Hepatic stellate cell (primary cell): ENCODE measurements around the gene ST6GALNAC5.

Experiments used
- DNase-seq: peaks from one replicate; pipeline ENCODE4 v3.0.0; 2011; ENCODE audit warnings: low spot score

Gene ST6GALNAC5

DNA sequence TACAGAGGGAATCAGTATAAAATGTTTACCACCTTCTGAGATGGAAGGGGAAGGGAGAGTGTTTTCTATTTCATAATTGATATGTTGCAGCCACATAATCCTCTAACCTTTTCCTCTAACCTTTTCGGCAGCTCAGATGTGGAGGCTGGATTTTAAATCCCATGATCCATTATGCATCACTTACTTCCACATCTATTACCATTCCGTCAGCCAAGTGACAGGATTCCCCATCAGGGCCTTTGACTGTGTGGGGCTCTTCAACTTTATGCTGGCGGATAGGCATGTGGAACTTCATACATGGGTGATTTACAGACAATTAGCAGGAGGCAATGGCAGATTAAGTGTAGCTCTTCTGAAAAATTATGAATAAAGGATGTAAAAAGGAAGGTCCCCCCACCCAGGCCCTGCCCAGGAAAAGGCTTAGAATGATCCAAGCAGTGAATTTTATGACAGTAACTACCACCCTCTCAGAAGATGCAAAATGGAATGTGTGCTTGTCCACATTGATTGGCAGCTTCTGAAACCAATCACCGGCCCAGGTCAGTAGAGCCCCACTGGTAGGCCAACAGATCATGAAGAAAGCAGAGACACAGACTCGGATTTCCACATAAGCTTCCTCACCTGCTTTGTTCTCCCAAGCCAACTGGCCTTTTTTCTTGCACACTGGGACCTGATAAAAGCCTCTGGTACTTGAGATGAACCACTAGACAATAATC lies 147.0 kb downstream of the ST6GALNAC5 start:
- DNase-seq: no peak

DNA sequence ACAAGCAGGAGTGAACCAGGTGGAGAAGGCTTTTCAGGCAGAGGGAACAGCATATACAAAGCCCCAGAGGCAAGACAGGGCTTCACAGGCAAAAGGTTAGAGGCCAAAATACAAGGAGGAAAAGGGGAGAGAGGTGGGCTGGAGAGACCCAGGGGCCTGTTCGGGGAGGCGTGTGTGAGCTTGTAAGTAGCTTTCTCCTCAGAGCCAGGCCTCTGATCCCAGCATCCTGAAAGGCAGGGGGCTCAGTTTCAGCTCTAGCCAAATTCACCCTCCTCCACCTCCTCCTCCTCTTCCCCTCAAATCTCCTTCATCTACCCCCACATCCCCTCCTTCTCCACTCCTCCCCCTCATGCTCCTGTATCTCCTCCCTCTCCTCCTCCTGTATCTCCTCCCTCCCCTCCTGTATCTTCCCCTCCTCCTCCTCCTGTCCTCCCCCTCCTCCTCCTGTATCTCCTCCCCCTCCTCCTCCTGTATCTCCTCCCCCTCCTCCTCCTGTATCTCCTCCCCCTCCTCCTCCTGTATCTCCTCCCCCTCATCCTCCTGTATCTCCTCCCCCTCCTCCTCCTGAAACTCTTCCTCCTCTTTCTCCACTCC lies 148.6 kb downstream of the ST6GALNAC5 start:
- DNase-seq: no peak

DNA sequence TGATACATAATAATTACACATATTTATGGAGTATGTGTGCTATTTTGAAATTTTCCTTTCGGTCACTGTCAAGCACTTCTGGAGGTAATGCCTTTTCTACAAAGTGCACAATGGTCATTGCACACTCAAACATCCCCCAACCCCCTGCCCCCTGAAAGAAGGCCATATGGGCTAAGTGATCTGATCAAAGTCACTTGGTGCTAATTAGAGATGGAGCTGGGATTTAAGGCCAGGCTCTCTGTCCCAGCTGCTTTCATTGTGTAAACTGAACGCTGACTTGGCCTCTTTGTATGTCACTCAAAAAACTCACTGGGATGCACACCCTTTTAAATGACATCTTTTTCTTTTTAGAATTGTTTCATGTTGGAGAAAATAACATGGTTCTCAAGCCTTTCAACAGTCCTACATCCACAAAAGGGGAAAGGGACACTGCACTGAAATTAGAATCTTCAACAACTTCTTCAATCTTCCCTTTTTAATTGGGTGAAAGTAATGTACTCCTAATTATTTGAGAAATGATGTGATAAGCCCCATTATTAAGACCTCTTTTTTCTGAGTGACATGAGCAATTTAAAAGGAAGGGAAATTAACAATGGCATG lies 149.2 kb downstream of the ST6GALNAC5 start:
- DNase-seq: no peak

DNA sequence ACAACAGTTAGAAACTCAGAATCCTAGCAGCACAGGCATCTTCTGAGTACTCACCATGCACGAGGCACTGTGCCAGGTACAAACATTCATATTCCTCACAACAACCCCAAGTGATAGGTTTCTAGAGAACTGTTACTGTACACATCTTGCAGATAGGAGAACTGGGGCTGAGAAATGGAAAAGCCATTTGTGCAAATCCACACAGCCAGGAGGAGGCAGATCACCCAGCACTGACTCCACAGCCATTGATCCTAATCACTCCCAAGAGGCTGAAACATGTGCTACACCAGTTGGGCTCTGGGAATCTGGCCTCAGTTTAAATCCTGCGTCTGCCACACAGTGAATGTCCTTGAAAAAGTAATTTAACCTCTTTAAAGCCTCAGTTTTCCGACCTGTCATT lies 151.0 kb downstream of the ST6GALNAC5 start:
- no peak for DNase-seq

DNA sequence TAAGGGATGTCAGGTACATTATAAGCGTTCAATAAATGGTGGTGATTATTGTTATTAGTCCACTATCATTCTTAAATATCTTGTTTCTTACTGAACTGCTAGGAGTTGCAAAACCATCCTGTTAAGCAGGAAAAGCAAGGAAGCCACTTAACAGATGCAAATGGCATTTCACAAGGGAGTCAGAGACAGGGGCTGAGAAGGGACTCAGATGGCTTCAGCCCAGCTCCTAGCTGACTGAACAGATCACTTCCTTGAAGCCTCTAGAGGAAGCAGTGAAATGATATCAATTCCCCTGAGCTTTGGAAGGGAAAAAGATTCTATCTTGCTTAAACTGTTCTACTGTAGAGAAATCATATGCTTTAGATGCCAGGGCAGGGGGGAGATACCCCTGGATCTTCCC lies 151.5 kb downstream of the ST6GALNAC5 start:
- DNase-seq: no peak

DNA sequence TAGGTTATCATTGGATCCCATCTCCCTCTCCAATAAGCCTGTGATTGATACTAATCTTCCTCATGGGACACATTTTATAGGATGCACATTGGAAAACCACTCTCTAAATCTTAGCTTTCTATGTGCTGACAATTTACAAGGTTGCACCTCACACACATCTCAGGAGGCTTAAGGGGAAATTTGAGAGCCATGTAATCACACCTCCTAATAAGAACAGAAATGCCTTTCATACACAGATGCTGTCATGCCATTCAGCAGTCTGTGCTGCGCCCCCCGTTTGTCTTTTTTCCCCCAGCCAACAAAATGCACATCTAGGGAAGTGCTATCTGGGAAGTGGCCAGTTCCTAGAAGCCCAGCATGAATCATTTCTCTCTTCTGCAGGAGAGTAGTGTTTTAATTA lies 154.5 kb downstream of the ST6GALNAC5 start:
- no peak for DNase-seq

DNA sequence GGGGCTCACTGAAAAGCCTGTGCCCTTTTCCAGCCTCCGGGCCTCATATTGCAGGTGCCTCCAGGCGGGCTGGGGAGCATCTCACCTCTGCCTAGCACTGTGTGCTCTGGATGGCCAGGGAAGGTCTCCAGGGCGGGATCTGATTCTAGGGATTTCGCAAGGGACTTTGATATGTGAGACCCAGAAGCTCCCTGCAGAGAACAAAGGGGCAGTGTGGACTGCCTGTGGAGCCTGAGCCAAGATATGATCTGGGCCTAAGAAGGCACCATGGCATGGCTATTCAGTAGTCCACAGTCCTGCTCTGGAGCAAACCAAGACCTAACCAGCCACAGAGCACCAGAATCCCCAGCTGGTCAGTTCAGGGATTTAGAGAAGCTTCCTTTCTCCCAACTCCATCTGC lies 157.2 kb downstream of the ST6GALNAC5 start:
- no peak for DNase-seq

DNA sequence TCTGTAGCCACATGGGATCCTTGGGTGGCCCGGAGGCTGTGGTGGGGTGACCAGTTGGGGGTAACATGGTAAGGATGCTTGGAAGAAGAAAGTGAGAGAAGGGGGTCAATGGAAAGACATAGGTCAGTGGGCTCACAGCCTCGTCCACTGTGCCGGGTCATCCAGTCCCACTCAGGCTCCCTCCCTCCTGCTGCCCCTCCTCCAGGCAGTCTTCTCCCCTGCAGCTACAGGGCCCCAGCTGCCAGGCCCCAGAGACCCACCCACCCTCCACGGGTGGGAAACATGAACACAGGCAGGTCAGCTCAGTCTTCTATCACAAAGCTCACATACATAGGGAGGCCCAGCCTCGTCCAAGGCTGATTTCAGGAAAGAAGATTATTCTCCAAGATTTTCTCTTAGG lies 158.3 kb downstream of the ST6GALNAC5 start:
- no peak for DNase-seq

DNA sequence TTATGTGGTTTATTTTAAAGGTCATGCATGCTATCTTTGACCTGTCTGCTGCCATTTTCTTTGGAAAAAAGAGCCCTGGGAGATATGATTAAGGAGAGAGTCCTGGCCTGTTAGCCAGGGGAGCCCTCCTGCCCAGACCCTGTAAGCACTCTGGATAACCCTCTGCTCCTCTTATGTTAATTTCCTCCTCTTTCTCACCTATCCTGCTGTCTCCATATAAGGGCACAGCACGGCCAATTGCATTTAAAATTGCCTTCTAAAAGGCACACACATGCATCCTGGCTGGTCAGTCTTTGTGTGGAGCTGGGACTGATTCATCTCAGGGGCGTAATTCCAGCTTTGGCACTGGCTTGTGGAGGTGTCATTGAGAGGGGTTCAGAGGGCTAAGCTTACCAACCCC lies 158.9 kb downstream of the ST6GALNAC5 start:
- DNase-seq: no peak

DNA sequence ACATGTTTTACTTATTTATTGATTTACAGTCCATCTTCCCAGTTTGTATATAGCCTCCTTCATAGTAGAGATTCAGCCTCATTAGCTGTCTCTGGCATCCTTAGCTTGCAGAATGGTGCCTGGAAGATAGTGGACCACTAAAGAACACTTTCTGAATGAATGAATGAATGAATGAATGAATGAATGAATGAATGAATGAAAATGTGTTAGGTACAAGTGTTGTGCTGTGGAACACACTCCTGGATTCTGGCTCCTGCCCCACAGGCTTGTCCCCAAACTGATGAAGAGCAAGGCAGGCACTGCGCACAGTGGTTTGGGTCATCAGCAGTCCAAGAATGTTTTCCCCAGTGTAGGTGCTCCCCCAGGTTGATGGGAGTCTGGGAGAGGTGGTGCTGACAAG lies 159.4 kb downstream of the ST6GALNAC5 start:
- DNase-seq: no peak

DNA sequence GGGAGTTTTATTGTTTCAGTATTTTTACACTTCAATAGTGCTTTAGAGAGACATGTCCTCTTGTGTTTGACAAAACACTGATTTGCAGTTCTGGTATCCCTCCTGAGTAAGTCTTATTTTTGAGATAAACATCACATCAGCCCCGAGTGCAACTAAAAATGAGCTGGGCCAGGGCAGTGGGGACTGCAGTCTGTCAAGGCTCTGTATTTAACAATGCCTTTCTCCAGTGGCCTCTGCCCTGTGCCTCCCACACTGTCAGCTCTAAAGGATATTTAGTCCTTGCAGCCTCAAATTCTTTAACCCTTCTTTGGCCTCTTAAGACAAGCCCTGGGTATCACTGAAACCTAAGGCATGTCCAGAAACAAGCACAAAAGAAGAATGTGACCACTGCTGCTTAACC lies 160.6 kb downstream of the ST6GALNAC5 start:
- no peak for DNase-seq

DNA sequence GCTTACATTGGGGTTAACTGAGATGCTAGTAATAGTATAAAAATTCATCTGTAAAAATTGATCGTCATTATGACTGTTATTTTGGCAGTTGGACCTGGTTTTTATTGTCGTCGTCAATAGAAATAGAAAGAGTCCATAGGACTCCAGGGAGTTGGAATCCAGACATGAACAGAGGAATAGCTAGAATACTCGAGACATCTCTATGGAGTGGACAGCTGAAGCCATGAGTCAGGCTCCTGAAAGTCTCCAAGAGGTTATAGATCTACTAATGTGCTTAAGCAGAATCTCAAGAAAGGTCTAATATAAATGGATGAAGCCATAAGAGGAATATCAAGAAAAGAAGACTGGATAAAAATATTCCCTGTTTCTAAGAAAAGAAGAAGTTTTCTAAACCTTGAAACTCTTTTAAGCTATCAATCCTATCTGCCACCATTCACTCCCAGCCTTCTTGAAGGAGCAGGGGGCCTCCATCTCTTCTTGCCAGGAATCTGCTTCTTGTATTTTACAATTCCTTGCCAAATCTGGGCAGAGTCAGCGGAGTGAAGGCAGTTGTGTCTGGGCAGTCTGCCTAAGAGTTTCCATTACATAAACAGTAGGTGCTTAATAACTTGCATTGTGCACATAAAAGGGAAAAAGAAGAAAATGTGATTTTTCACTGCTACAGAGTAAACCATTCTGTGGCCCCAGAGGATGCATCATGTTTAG lies 163.3 kb downstream of the ST6GALNAC5 start:
- DNase-seq: no peak

DNA sequence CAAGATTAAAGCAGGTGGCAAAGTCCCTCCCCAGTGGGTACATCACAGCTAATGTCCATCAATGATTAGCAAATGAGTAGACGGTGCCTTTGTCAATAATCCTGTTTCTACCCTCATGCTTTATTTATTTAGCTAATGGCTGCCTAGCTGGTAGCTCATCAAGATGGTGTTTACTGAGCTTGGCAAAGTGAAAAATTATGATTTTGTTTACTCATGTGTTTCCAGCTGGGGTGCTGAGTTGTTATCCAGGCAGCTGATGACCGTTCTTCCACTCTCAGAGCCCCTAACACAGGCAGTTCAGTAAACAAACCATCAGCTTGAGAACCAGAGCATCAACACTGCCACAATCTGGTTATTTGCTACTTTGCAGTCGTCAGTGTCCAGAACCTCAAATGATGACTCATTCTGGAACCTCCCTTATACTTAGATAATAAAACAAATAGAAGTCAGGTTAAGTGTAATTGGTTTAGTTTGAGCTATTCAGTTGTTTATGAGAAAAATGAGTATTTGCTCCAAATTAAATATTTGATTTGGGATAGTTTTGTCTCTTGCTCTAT lies 163.9 kb downstream of the ST6GALNAC5 start:
- peak; percentile 14 for DNase-seq

DNA sequence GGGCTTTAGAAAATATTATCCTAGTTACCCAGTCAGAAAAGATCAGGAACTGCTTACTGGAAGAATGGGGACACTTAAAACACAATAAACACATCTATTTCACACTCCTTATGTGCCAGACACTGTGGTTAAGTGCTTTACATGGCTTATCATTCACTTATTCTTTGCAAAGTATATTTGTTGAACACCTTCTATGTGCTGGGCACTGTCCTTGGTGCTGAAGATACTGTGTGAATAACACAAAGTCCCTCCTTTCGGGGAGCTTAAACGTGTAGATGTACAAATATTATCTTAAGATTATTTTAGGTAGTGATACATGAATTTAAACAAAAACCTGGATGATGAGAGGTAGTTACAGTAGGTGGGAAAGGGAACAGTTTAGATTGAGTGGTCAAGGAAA lies 169.3 kb downstream of the ST6GALNAC5 start:
- no peak for DNase-seq

DNA sequence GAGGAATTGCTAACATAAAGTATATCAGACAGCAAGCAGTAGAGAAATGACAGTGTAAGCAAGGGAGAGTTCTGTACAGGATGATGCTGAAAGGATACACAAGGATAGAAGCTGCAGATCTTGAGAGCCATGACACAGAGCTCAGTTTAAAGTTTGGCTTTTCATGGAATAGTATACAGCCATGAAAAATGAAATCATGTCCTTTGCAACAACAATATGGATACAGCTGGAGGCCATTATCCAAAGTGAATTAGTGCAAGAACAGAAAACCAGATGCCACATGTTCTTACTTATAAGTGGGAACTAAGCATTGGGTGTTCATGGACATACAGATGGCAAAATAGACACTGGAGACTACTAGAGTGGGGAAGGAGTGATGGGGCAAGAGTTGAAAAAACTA lies 169.8 kb downstream of the ST6GALNAC5 start:
- no peak for DNase-seq

DNA sequence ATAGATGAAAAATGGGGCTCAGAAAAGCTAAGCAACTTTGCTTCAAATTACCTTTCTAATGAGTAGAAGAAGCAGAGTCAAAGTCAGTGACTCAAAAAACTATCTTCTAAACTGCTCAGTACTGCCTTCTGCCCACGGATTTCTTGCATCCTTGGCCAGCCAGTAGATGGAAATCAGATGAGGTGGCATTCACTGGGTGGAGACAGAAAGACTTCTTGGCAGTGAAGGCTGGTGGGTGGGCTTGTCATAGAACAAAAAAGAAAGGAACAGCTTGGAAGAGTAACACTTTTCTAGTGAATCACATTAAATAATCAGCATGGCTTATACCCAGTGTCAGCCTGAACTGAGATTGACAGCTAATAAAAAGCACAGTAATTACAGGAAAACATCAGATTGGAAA lies 170.7 kb downstream of the ST6GALNAC5 start:
- no peak for DNase-seq

DNA sequence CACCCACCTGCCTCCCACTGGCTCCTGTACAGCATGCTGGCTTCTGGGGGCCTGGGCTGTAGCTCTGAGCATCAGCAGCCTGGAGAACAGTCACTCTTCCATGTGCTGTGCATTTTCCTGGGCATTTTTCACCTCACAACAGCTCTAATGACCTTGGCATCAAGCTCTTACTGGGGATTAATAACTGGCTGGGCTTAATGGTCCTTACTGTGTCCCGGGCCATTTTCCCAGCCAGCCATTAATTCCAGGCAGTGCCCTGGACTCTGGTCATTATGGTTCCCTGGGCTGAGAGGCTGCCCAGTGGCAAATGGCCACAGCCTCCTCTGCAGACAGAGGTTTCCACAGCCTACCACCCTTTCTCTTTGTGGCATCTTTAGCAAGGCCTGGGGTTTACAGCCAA lies 171.8 kb downstream of the ST6GALNAC5 start:
- DNase-seq: no peak

DNA sequence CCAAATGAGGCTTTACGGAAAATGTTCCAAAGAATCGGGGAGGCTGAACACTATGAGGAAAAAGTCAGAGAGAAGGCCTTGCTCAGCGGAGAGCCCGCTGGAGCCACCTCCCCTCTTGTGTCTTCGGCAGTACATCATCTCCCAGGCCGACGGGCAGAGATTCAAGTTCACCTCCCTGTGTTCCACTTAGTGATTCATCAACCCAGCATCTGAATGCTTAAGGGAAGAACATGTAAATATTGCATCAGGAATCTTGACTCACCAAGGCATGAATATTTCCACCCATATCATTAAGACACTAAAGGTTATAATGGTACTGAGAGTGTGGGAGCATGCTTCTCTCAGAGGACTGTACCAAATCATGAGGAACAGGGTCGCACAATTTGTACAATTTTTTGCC lies 172.5 kb downstream of the ST6GALNAC5 start:
- peak; percentile 64 for DNase-seq

DNA sequence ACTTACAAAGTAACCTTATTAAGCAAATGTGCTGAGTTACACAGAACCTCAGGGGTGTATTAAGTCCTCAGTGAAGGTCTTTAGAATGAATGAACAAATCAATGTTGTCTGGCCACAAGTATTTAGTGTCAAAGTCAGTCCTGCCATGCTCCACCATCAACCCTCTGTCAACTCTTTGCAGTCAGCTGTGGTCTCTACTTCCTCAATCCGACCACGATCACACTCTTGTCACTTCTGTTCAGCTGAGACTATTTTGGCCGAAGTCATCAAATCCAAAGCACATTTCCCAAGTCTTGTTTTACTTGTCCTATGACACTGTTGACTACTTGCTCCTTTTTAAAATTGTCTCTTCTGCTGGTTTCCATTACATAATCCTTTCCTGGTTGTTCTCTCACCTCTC lies 173.5 kb downstream of the ST6GALNAC5 start:
- DNase-seq: no peak

DNA sequence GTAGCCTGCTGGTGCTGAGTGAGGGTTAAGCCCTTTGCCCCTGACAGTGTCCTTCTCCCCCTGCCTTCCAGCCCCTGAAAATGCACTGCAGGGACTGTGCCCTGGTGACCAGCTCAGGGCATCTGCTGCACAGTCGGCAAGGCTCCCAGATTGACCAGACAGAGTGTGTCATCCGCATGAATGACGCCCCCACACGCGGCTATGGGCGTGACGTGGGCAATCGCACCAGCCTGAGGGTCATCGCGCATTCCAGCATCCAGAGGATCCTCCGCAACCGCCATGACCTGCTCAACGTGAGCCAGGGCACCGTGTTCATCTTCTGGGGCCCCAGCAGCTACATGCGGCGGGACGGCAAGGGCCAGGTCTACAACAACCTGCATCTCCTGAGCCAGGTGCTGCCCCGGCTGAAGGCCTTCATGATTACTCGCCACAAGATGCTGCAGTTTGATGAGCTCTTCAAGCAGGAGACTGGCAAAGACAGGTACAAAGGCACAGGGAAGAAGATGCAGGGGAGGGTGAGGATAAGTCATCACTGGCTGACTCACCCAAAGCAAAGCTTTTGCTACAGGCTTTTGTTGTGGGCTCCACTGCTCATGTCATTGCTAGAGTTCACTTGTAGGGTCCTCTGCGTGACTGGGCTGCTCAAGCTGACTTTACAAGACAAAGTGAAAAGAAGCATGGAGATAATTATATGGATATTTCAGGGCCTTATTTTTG lies 177.0 kb downstream of the ST6GALNAC5 start:
- DNase-seq: no peak

DNA sequence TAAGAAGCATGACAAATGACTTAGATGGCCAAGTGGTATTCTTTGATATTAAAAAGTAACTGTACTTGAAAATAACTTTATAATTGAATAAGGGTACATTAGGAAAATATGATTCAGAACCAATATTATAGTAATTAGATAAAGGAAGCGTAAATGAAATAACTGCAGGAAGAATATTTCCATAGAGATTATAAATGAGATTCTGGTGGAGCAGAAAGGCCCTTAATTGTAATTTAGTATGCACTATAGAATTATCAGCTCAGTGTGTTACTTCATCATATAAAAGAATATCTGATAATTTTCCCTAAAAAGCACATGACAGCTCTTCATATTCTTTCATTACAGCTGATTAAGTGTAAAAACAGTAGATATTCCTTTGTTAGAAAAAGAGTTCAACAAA lies 180.3 kb downstream of the ST6GALNAC5 start:
- DNase-seq: no peak

DNA sequence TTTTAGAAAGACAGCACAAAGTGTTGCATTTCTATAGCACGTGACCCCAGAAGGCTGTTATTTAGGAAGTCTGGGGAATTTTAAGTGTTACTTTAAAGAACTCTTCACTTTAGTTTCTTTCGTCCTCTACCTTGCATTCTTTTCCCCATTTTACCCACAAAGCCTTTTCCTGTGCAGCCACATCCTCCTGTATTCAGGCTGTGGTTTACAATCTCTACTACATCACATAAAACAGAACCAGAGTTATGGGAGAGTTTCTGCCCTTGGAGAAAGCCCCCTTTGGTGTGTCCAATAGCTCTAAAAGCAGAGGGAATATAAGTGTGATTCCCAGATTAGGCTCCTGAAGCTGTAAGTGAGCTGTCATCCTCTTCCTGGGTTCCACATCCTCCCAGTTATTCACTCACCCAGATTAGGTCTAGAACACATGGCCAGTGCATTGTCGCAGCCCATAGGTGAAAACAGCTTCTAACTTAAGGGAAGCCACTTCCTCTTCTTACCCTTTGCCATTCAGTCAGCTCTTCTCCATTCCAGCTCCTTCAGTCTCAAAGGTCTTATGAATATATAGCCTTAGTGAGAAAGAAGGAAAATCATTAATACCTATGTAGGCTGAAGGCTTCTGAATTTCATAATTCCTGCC lies 180.8 kb downstream of the ST6GALNAC5 start:
- DNase-seq: no peak
